ENCODE results near the gene EXO5. TPM values are rescaled to one million over a fixed set of nuclear protein-coding genes. Genes with fewer than 3 reads are reported as not detected.
A peak's percentile ranks its signal among the peaks of the same experiment; 100 is the strongest.

EXO5 gene
- total RNA-seq, 1 experiment from 2014 or later = 9.1 TPM

- TF ChIP-seq, protein P1, sequence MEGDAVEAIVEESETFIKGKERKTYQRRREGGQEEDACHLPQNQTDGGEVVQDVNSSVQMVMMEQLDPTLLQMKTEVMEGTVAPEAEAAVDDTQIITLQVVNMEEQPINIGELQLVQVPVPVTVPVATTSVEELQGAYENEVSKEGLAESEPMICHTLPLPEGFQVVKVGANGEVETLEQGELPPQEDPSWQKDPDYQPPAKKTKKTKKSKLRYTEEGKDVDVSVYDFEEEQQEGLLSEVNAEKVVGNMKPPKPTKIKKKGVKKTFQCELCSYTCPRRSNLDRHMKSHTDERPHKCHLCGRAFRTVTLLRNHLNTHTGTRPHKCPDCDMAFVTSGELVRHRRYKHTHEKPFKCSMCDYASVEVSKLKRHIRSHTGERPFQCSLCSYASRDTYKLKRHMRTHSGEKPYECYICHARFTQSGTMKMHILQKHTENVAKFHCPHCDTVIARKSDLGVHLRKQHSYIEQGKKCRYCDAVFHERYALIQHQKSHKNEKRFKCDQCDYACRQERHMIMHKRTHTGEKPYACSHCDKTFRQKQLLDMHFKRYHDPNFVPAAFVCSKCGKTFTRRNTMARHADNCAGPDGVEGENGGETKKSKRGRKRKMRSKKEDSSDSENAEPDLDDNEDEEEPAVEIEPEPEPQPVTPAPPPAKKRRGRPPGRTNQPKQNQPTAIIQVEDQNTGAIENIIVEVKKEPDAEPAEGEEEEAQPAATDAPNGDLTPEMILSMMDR (IDR thresholded peaks at IDR 0.05; ENCODE audit: insufficient read depth in 1 of 2, low read depth in 1 of 2, low read length in 1 of 2, severe bottlenecking in 1 of 2, unreplicated experiment in 1 of 2) = no peak
Measured at GRCh38 chr1:40475268-40475667, 33.3 kb upstream of the EXO5 start.

DNA sequence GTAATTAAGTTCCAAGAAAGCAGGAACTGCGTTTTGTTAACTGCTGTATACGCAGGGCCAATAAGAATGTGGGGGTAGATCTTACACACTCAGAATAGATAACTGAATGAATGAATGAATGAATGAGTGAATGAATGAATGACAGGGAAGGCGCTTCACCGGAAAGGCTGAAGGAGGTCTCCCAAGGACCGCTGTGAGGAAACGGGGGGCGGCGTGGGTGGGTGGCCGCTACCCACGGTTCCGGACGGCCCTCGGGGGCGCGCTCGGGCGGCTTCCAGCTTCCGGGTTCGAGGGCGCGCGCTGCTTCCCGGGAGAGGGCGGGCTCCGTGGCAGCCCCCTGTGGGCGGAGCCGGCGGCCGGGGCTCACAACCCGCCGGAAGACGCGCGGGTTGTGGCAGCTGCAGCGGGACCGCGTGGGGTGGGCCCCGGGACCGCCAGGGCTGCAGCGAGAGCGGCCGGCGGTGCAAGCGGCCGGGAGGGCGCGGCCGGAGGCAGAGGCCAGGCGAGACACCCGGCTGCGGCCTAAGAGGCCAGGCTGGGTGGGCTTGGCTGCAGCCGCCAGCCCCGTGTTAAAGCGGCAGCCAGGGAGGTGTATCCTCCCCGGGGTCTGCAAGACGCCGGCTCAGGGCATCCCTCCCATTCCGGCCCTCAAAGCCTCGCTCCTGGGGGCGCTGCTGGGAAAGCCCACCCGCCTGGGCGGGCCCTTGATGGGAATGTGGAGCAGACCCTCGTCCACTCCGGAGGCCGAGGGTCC is 31.5 kb upstream of the EXO5 start, which contains the start of gene ZFP69:
Gene ZFP69, plus strand, starts transcription at position 367 of the 754 bp plus-strand sequence. CDS start 2,072 bp downstream, outside the sequence.
- TF ChIP-seq, protein P1 (IDR thresholded peaks at IDR 0.05; ENCODE audit: insufficient read depth in 1 of 2, low read depth in 1 of 2, low read length in 1 of 2, severe bottlenecking in 1 of 2, unreplicated experiment in 1 of 2) = no peak
- Mint-ChIP-seq H3K9me3 (ENCODE audit: unreplicated experiment) (peaks cover 28% of the 10 kb centered on the region), H3K4me3 (ENCODE audit: unreplicated experiment) (peak within 1 kb of the TSS; percentile 81), H3K27ac (ENCODE audit: unreplicated experiment) (peak within 1 kb of the TSS; percentile 29), H3K4me1 (ENCODE audit: low read depth, unreplicated experiment) (no peaks in the 10 kb centered on the region), H3K27me3 (ENCODE audit: insufficient read depth, unreplicated experiment) (no peaks in the 10 kb centered on the region), H3K36me3 (ENCODE audit: insufficient read depth, unreplicated experiment) (peaks cover 12% of the 10 kb centered on the region)
- H3K9me3 ChIP-seq = peaks cover 8% of the 10 kb centered on the region; the same call in 1 of the 2 replicates
- no TSS peak for BruUV-seq (replicated peaks)
- intact Hi-C loops (cut with micrococcal nuclease; ENCODE audit: unreplicated experiment) = no loop called here
- ChIA-PET POLR2A (interaction anchor here (1.4 kb wide), 1 partner anchor 27 kb away, joined by 4 read pairs; the partner anchor contains the start of gene ZFP69B), CTCF (no interaction called here)
- H3K36me3 ChIP-seq (ENCODE audit: control insufficient read depth, insufficient read depth, low read length) = no peaks in the 10 kb centered on the region
- H3K27me3 ChIP-seq (replicated peaks; ENCODE audit: control insufficient read depth, insufficient read depth, low read length) = no peaks in the 10 kb centered on the region
- DNase-seq = peak; percentile 61 to 70
- peak within 1 kb of the TSS; percentile 61 for H3K4me3 ChIP-seq (ENCODE audit: low read depth, low read length)
- H3K4me1 ChIP-seq = no peaks in the 10 kb centered on the region

More at GRCh38 chr1:40475268-40475667, 33.3 kb upstream of the EXO5 start:
- H3K36me3 ChIP-seq (ENCODE audit: control insufficient read depth, insufficient read depth, low read length) = no peaks in the 10 kb centered on the region
- POLR2A ChIA-PET = no interaction called here
- BruUV-seq (replicated peaks) = no TSS peak
- no peak overlapping the region for H3K4me3 ChIP-seq (ENCODE audit: low read depth, low read length)
- CTCF ChIA-PET = no interaction called here
- no peaks in the 10 kb centered on the region for H3K27me3 ChIP-seq (replicated peaks; ENCODE audit: control insufficient read depth, insufficient read depth, low read length)
- H3K27me3 Mint-ChIP-seq (ENCODE audit: insufficient read depth, unreplicated experiment) = no peaks in the 10 kb centered on the region
- no peaks in the 10 kb centered on the region for H3K4me1 ChIP-seq
- intact Hi-C loops (cut with micrococcal nuclease; ENCODE audit: unreplicated experiment) = no loop called here
- H3K4me3 Mint-ChIP-seq (ENCODE audit: unreplicated experiment) = no peak overlapping the region
- peaks cover 8% of the 10 kb centered on the region; the same call in 1 of the 2 replicates for H3K9me3 ChIP-seq
- peaks cover 12% of the 10 kb centered on the region for H3K36me3 Mint-ChIP-seq (ENCODE audit: insufficient read depth, unreplicated experiment)
- DNase-seq = no peak
- H3K9me3 Mint-ChIP-seq (ENCODE audit: unreplicated experiment) = peaks cover 28% of the 10 kb centered on the region
- no peak overlapping the region for H3K27ac Mint-ChIP-seq (ENCODE audit: unreplicated experiment)
- H3K4me1 Mint-ChIP-seq (ENCODE audit: low read depth, unreplicated experiment) = no peaks in the 10 kb centered on the region

GRCh38 chr1:40477678-40478053 is 30.9 kb upstream of the EXO5 start:
- peak in 1 of 2 experiments; percentile 1 for DNase-seq
- peak overlapping the region; percentile 61 for H3K4me3 ChIP-seq (ENCODE audit: low read depth, low read length)
- intact Hi-C loops (cut with micrococcal nuclease; ENCODE audit: unreplicated experiment) = no loop called here
- ChIA-PET POLR2A (interaction anchor here (1.4 kb wide), 1 partner anchor 27 kb away, joined by 4 read pairs; the partner anchor contains the start of gene ZFP69B), CTCF (no interaction called here)
- peak overlapping the region; percentile 81 for H3K4me3 Mint-ChIP-seq (ENCODE audit: unreplicated experiment)
- H3K9me3 ChIP-seq = peaks cover 8% of the 10 kb centered on the region; the same call in 1 of the 2 replicates
- H3K36me3 Mint-ChIP-seq (ENCODE audit: insufficient read depth, unreplicated experiment) = peaks cover 12% of the 10 kb centered on the region
- no peaks in the 10 kb centered on the region for H3K4me1 ChIP-seq
- peaks cover 22% of the 10 kb centered on the region for H3K9me3 Mint-ChIP-seq (ENCODE audit: unreplicated experiment)
- no peaks in the 10 kb centered on the region for H3K27me3 ChIP-seq (replicated peaks; ENCODE audit: control insufficient read depth, insufficient read depth, low read length)
- no peaks in the 10 kb centered on the region for H3K36me3 ChIP-seq (ENCODE audit: control insufficient read depth, insufficient read depth, low read length)
- no peak overlapping the region for H3K27ac Mint-ChIP-seq (ENCODE audit: unreplicated experiment)
- BruUV-seq (replicated peaks) = no TSS peak
- TF ChIP-seq, protein P1 (IDR thresholded peaks at IDR 0.05; ENCODE audit: insufficient read depth in 1 of 2, low read depth in 1 of 2, low read length in 1 of 2, severe bottlenecking in 1 of 2, unreplicated experiment in 1 of 2) = no peak
- H3K27me3 Mint-ChIP-seq (ENCODE audit: insufficient read depth, unreplicated experiment) = no peaks in the 10 kb centered on the region
- H3K4me1 Mint-ChIP-seq (ENCODE audit: low read depth, unreplicated experiment) = no peaks in the 10 kb centered on the region

All from Caco-2 (cell line).